Smooth muscle cell of the brain vasculature (primary cell): ENCODE measurements around the gene ADAM12.
"Not testable (repeated sequence)": the region's sequence is repeated elsewhere in the genome, so short reads cannot be mapped to it uniquely, and the experiment has no call there.

Source experiments
- DNase-seq: peaks from one replicate; pipeline ENCODE4 v3.0.0-alpha.2; 2012; ENCODE audit warnings: low read depth, low spot score

Gene ADAM12

DNA sequence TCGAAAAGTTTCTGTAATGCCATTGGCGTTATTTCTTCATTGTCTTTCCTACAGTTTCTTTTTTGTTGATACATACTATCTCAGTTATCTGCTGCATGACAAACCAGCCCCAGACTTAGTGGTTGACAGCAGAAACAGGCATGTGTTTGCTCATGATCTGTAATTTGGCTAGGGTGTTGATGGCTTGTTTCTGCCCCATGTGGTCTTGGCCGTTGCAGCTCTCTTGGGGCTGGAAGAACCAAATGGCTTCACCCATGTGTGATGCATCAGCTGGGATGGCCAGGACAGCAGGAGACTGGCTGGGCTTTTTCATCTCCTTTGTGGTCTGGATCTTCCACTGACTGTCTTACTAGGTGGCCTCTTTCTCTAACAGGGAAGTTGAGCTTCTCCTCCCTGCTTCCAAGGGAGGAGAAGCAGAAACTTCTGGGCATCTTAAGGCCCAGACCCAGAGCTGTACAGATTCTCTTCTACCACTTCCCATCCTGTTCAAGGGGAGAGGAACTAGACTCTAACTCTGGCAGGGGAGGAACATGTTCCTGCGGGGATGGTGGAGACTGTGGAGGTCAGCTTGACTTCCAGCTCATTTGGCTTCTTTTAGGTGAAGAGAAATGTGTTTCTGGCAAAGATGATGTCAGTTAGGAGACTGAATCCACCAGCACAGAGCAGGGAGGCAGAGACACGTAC lies 402.6 kb downstream of the ADAM12 start:
- no peak for DNase-seq

GRCh38 chr10:125984865-125985495 lies 403.3 kb downstream of the ADAM12 start:
- no peak for DNase-seq

DNA sequence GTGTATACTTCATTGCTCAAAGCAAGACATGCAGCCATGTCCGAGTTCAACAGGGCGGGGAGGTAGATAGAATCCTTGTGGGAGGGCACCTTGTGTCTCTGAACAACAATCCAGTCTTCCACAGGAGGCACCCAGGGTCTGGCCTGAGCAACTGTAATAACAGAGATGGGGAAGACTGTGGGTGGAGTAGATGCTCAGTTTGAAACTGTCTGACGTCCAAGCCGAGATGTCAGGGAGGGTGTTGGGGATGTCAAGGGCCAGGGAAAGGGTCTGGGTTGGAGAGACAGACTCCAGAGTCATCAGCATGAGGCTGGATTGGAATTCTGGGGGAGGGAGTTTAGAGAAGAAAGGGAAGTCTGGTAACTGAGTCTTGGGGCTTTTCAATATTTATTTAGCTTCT lies 403.9 kb downstream of the ADAM12 start:
- peak; percentile 65 for DNase-seq

- no peak for DNase-seq
Observed at GRCh38 chr10:125983656-125984055, 404.6 kb downstream of the ADAM12 start.

DNA sequence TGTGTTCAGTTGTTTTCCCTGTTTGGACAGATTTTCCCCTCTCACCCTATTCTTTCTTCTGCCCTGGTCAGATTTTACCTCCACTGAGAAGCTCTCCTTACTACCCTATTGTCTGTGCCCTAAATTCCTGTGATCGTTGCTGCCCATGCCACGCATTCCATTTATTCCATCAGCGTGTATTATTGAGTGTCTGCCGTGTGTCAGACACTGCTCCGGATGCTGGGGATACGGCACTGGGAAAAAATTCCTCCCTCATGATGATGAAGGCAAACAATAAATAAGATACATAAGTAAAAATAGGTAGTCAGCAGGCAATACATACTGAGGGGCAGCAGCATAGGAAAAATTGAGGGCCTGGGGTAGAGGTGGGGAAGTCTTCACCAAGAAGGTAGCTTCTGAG lies 405.1 kb downstream of the ADAM12 start:
- DNase-seq: no peak

DNA sequence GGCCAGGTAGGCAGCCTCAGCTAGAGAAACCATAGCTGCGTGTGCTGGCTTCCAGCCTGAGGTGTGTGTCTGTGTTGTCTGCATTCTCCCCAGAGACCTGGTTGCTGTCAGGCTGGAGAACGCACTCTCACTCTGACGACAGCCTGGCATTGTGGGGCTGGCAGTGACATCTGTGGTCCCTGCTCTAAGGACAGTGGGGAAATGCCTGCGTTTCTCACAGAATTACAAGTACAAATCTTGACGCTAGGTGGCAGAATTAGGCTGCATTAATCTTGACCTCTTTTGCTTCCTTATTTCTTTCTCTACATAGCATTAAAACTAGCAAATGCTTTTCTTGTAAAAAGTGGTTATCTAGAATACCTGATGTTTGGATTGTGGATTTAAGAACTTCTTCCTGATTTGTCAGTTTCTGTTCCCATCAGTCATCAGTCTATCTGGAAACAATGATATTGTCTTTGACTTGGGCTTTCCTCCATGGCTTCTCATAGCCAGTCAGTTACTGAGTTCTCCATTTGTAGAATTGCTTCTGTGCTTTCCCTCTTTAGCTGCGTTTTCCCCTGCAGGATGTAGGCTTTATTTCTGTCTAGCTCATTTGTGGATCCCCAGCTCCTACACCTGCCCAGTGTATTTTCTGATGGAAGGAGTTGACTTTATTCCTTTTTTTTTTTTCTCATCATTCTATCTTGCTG lies 405.9 kb downstream of the ADAM12 start:
- DNase-seq: peak; percentile 62

GRCh38 chr10:125980521-125981035 lies 407.7 kb downstream of the ADAM12 start:
- no peak for DNase-seq

- no peak for DNase-seq
Observed at GRCh38 chr10:125979976-125980375, 408.3 kb downstream of the ADAM12 start.

- DNase-seq: no peak
Observed at GRCh38 chr10:125976960-125977605, 411.2 kb downstream of the ADAM12 start.

GRCh38 chr10:125970077-125970630 lies 418.1 kb downstream of the ADAM12 start:
- DNase-seq: not testable (repeated sequence)

DNA sequence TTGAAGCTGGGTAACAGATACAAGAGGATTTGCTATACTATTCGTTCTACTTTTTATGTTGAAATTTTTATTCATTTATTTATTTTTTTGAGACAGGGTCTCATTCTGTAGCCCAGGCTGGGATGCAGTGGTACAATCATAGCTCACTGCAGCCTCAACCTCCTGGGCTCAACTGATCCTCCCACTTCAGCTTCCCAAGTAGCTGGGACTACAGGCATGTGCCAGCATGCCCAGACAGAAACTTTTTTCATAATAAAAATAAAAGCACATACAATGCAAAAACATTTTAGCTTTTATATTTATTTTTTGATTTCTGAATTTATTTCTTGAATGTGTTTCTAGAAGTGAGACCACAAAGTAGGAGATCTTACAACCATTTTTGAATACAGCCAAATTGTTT lies 420.7 kb downstream of the ADAM12 start:
- no peak for DNase-seq

- no peak for DNase-seq
Observed at GRCh38 chr10:125964558-125964957, 423.7 kb downstream of the ADAM12 start.
